GM12878 (cell line): ENCODE results near the gene MAFF. TPM values are rescaled to one million over a fixed set of nuclear protein-coding genes. Genes with fewer than 3 reads are reported as not detected.

Experiments
- ATAC-seq: fragments of 200-7000 bp; cut with Tn5 transposase; 3 replicates; pipeline ENCODE4 v1.9.1; 2020; ENCODE audit warnings: mild to moderate bottlenecking, moderate library complexity
- BruUV-seq: library from RNA; stranded (reverse); fragments of 400-500 nt; replicated peaks from 2 replicates; lab custom pipeline; 2021; lab: Mats Ljungman, UMichigan
- CTCF ChIA-PET: fragments of 300-600 bp; sonication (Branson Sonifier 250); formaldehyde crosslinking; extraction: SDS; loops from one replicate; lab custom pipeline; 2021; ENCODE audit warnings: inconsistent platforms; lab: Yijun Ruan, JAX
- POLR2A ChIA-PET: fragments of 350-600 bp; formaldehyde crosslinking; extraction: SDS; loops from one replicate; lab custom pipeline; 2021; ENCODE audit warnings: inconsistent platforms; lab: Charles Lee
- RAD21 ChIA-PET: fragments of 300-600 bp; sonication (Branson Sonifier 250); formaldehyde crosslinking; loops from one replicate; lab custom pipeline; 2023; ENCODE audit warnings: antibody characterized with exemption; ENCODE audit not compliant: unreplicated experiment; lab: Charles Lee
- SMC1A ChIA-PET: fragments of 300-600 bp; sonication (Branson Sonifier 250); formaldehyde crosslinking; loops from one replicate; lab custom pipeline; 2023; ENCODE audit not compliant: unreplicated experiment, uncharacterized antibody; lab: Charles Lee
- DNase-seq: peaks from one replicate; pipeline ENCODE4 v3.0.0-alpha.2; 2011; ENCODE audit warnings: low read depth, low spot score
- FAIRE-seq: peaks from 3 replicates; lab custom pipeline; 2011; peaks lifted over from hg19 to GRCh38; lab: Jason Lieb, UNC
- H2AFZ ChIP-seq: 2 replicates; pipeline ENCODE4 v1.6.0; 2011; ENCODE audit warnings: low read depth, low read length, control low read depth; ENCODE audit not compliant: control insufficient read depth
- H3K27ac ChIP-seq: 2 replicates; pipeline ENCODE4 v1.5.1; 2011; ENCODE audit warnings: control low read depth; ENCODE audit not compliant: control insufficient read depth, insufficient read depth
- H3K27me3 ChIP-seq, 2 experiments: replicated peaks in 1 of 2; 2 replicates each; pipeline versions ENCODE4 v1.6.0 to v1.6.1; 2011; ENCODE audit warnings: low read length in 1 of 2; ENCODE audit not compliant: control insufficient read depth in 2 of 2, insufficient read depth in 2 of 2
- H3K36me3 ChIP-seq, 2 experiments: 2 replicates each; pipeline ENCODE4 v1.5.1; 2011; ENCODE audit warnings: low read length in 1 of 2; ENCODE audit not compliant: control insufficient read depth in 2 of 2, insufficient read depth in 2 of 2
- H3K4me1 ChIP-seq: 2 replicates; pipeline ENCODE4 v1.6.1; 2011; ENCODE audit warnings: mild to moderate bottlenecking, low read length, moderate library complexity, mixed read lengths; ENCODE audit not compliant: control insufficient read depth, insufficient read depth
- H3K4me2 ChIP-seq: 2 replicates; pipeline ENCODE4 v1.6.0; 2011; ENCODE audit warnings: control low read depth; ENCODE audit not compliant: control insufficient read depth, insufficient read depth
- H3K4me3 ChIP-seq: fragments of 200-600 bp; sonication (generic); 2 replicates; pipeline ENCODE4 v1.5.1; 2016
- H3K79me2 ChIP-seq: 2 replicates; pipeline ENCODE4 v1.6.0; 2011; ENCODE audit warnings: low read length; ENCODE audit not compliant: control insufficient read depth, insufficient read depth
- H3K9ac ChIP-seq: 2 replicates; pipeline ENCODE4 v1.8.0; 2011; ENCODE audit warnings: low read length, control low read depth, mixed read lengths; ENCODE audit not compliant: control insufficient read depth, insufficient read depth
- H3K9me3 ChIP-seq: replicated peaks from 3 replicates; pipeline ENCODE4 v1.5.1; 2011; ENCODE audit warnings: mild to moderate bottlenecking, low read length; ENCODE audit not compliant: control insufficient read depth, insufficient read depth
- H4K20me1 ChIP-seq: 2 replicates; pipeline ENCODE4 v1.6.0; 2011; ENCODE audit not compliant: control insufficient read depth, insufficient read depth
- CREM ChIP-seq: IDR thresholded peaks from 2 replicates; pipeline ENCODE4 v1.6.1; 2014; ENCODE audit warnings: antibody characterized with exemption, low read depth
- WRNIP1 ChIP-seq: IDR thresholded peaks from 2 replicates; pipeline ENCODE4 v1.6.1; 2011; ENCODE audit warnings: low read depth, low read length, improper control_type of control experiment, borderline replicate concordance
- WGBS: methylation state at CpG from one replicate; pipeline ENCODE4 v1.1.6; 2016; ENCODE audit warnings: low lambda C conversion rate; ENCODE audit not compliant: insufficient replicate concordance, insufficient coverage; ENCODE audit errors: missing lambda C conversion rate; 5-methylcytosine and 5-hydroxymethylcytosine counted together
- in situ Hi-C: fragments of 300-500 bp; cut with MboI; formaldehyde crosslinking; loops from 9 replicates; pipeline ENCODE4 v1.14.3; 2018; ENCODE audit warnings: mixed read lengths
- intact Hi-C: fragments of 100-400 bp; cut with micrococcal nuclease; formaldehyde crosslinking; loops from one replicate; pipeline ENCODE4 v1.14.2; 2022; ENCODE audit not compliant: unreplicated experiment
- polyA plus RNA-seq, 11 experiments: library from polyadenylated mRNA; depleted of rRNA in 4 of 11; unstranded in 6 of 11; stranded (reverse) in 5 of 11; fragments of >200 nt; fragmentation: Nextera tagmentation in 4 of 11; fragmentation: Illumina TruSeq in 1 of 11; extraction: Ambion mirVana in 4 of 11; extraction: Trizol in 1 of 11; gene quantifications; 1 replicate in 1 of 11; 2 replicates in 10 of 11; pipeline versions ENCODE4 v1.2.1 to v1.2.3, GENCODE V29; 2011 to 2016; ENCODE audit warnings: inconsistent platforms in 2 of 11, missing spikeins in 2 of 11, low read depth in 1 of 11
- total RNA-seq, 4 experiments: library from RNA; depleted of rRNA in 3 of 4; stranded (reverse); fragments of >200 nt in 3 of 4; fragmentation: Illumina TruSeq in 1 of 4; extraction: Trizol in 1 of 4; gene quantifications; 2 replicates each; pipeline versions ENCODE4 v1.2.1 to v1.2.3, GENCODE V29; 2013 to 2021
- TF ChIP-seq, protein P1 (sequence below): fragments of 450-650 bp; IDR thresholded peaks from 2 replicates; pipeline ENCODE4 v1.6.1; 2017; ENCODE audit warnings: mild to moderate bottlenecking
- TF ChIP-seq, protein P2 (sequence below): fragments of 450-650 bp; IDR thresholded peaks from 2 replicates; pipeline ENCODE4 v1.6.1; 2017; ENCODE audit warnings: mild to moderate bottlenecking, moderate library complexity

The MAFF gene
- total and polyA plus RNA-seq, 10 of the 15 experiments (the other 5 are each of a cell fraction or from before 2014, with no cell fraction given): 0.22 to 2.3 (median 0.81) TPM; not detected in 1

DNA sequence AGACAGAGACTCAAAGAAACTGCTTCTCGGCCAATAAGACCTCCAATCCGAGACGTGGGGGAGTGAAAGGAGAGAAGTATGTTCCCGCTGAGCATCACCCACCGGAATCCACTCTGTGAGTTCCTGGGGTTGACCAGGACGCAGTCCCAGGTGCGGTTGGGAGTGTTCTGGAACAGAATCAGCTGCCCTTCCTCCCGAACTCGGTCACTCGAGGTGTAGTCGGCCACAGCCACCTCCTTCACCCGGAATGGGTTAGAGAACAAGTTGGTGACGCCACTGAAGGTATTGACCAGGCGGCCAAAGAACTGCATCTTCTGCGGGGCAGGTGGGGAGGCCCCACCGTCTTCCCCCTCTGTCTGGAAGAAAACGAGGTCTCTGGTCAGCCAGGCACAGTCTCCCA, 32.7 kb upstream of the MAFF start:
- H3K4me2 ChIP-seq: no peak overlapping the region
- no peak overlapping the region for H3K27ac ChIP-seq
- no peaks in the 10 kb centered on the region for H3K4me1 ChIP-seq
- no peaks in the 10 kb centered on the region for H3K9me3 ChIP-seq
- no peak overlapping the region for H2AFZ ChIP-seq
- H3K79me2 ChIP-seq: no peaks in the 10 kb centered on the region
- ChIA-PET POLR2A (no interaction called here), SMC1A (no interaction called here), RAD21 (no interaction called here)
- intact Hi-C loops (no loop called here), in situ Hi-C loops (no loop called here)
- H4K20me1 ChIP-seq: no peaks in the 10 kb centered on the region
- no peaks in the 10 kb centered on the region for H3K27me3 ChIP-seq
- no peak for FAIRE-seq
- H3K4me3 ChIP-seq: no peak overlapping the region
- TF ChIP-seq, protein P1, sequence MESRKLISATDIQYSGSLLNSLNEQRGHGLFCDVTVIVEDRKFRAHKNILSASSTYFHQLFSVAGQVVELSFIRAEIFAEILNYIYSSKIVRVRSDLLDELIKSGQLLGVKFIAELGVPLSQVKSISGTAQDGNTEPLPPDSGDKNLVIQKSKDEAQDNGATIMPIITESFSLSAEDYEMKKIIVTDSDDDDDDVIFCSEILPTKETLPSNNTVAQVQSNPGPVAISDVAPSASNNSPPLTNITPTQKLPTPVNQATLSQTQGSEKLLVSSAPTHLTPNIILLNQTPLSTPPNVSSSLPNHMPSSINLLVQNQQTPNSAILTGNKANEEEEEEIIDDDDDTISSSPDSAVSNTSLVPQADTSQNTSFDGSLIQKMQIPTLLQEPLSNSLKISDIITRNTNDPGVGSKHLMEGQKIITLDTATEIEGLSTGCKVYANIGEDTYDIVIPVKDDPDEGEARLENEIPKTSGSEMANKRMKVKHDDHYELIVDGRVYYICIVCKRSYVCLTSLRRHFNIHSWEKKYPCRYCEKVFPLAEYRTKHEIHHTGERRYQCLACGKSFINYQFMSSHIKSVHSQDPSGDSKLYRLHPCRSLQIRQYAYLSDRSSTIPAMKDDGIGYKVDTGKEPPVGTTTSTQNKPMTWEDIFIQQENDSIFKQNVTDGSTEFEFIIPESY: no peak
- TF ChIP-seq, protein P2, sequence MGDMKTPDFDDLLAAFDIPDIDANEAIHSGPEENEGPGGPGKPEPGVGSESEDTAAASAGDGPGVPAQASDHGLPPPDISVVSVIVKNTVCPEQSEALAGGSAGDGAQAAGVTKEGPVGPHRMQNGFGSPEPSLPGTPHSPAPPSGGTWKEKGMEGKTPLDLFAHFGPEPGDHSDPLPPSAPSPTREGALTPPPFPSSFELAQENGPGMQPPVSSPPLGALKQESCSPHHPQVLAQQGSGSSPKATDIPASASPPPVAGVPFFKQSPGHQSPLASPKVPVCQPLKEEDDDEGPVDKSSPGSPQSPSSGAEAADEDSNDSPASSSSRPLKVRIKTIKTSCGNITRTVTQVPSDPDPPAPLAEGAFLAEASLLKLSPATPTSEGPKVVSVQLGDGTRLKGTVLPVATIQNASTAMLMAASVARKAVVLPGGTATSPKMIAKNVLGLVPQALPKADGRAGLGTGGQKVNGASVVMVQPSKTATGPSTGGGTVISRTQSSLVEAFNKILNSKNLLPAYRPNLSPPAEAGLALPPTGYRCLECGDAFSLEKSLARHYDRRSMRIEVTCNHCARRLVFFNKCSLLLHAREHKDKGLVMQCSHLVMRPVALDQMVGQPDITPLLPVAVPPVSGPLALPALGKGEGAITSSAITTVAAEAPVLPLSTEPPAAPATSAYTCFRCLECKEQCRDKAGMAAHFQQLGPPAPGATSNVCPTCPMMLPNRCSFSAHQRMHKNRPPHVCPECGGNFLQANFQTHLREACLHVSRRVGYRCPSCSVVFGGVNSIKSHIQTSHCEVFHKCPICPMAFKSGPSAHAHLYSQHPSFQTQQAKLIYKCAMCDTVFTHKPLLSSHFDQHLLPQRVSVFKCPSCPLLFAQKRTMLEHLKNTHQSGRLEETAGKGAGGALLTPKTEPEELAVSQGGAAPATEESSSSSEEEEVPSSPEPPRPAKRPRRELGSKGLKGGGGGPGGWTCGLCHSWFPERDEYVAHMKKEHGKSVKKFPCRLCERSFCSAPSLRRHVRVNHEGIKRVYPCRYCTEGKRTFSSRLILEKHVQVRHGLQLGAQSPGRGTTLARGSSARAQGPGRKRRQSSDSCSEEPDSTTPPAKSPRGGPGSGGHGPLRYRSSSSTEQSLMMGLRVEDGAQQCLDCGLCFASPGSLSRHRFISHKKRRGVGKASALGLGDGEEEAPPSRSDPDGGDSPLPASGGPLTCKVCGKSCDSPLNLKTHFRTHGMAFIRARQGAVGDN: no peak
- no peak for TF ChIP-seq CREM
- TF ChIP-seq WRNIP1: no peak
- TF ChIP-seq, all 136 proteins: peak for 0
- DNase-seq (no peak), ATAC-seq (no peak)
- peaks cover 4 to 7% of the 10 kb centered on the region in 2 experiments; a peak in 3 of 4 replicates for H3K36me3 ChIP-seq
- H3K9ac ChIP-seq: no peak overlapping the region
- WGBS: 88% methylated on average over 17 of the region's 17 CpGs
- CTCF ChIA-PET: no interaction called here
- BruUV-seq: no TSS peak
